ENCODE measurements around the gene BFSP2.

BFSP2 gene

GRCh38 chr3:133418361-133418760 is 18.5 kb downstream of the BFSP2 start:
- no peak for DNase-seq (ENCODE audit: low read depth)

DNA sequence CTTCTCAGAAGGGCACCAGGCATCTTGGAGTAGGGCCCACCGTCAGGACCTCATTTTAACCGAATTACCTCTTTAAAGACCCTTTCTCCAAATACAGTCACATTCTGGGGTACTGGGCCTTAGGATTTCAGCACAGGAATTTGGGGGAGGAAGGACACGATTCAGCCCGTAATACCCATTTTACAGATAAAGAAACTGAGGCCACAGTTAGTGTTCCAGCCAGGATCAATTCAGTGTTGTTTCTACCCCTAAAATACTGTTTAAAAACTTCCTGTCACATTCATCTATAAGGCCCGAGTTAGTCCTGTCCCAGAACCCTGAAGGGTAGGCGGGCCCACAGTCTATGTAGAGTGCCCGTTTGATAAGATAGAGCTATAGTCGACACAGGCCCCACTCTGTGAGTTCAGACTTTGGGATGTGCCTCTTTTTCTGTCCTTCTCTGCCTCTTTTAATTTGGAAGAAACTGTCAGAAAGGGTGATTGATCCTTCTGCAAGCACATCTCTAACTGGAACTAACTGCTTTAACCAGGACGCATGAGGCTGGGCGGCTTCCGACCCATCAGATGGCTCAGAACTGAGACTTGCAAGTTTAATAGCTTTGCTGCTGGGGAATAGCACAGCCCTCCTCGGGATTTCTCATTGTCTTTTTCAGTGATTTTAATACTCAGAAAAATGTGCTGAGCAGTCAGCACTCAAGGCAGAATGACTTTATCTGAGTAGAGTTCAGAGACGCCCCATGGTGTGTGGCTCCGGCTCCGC is 19.5 kb downstream of the BFSP2 start:
- no peak for DNase-seq (ENCODE audit: low read depth)

DNA sequence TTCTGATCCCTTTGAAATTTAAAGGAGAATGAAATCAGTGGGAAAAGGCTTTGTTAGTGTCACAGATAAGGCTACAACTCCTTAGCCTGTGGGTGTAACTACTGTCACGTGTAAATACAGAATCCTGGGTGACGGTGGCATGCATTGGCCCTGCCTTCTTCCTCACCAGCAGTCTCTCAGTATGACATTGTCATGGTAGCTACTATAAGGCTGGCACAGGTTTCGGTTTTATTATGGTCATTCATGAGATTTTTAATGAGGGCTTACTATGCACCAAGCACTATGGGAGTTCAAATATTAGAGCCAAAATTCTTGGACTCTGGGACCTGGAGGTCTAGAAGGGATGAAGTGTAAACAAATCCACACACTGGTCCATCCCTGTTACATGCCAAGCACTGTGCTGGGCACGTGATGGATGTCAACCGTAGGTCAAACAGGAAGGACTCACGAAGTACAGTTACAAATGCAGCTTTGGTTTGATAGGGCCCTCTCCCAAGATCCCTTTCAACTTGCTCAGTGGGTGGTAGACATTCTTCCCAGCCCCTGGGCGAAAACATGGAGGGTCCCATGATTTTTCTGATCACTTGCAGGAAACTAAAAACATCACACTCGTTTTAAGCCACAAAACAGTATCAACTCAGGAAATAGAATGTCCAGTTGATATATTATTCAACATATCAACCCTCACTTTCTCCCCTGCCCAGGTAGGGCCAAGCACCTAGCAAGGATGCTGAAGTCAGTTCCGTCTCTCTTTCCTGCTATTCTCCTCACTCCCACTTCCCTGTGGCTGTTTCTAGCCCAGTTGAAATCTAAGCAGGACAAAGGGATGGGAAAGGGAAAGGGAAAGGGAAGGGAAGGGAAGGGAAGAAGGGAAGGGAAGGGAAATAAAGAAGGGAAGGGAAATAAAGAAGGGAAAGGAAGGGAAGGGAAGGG is 25.3 kb downstream of the BFSP2 start:
- no peak for DNase-seq (ENCODE audit: low read depth)

DNA sequence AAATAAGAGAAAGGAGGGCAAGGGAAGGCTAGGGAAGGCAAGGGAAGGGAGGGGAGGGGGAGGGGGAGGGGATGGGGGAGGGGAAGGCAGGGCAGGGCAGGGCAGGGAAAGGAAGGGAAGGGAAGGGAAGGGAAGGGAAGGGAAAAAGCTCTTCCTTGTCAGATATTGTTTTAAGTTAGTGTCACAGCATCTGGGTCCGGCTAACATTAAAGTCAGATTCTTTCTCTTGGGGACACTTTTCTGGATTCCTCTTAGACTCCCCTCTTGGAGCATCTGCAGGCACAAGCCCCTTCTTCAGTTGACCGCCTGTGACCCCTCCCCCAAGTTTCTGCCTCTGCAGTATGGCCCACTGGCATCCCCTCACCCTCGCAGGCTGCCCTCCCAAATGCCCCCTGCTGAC is 26.0 kb downstream of the BFSP2 start:
- DNase-seq (ENCODE audit: low read depth), result no peak

- DNase-seq (ENCODE audit: low read depth), result no peak
Measured at GRCh38 chr3:133426721-133427120, 26.9 kb downstream of the BFSP2 start.

- no peak for DNase-seq (ENCODE audit: low read depth)
Measured at GRCh38 chr3:133428552-133428951, 28.7 kb downstream of the BFSP2 start.

DNA sequence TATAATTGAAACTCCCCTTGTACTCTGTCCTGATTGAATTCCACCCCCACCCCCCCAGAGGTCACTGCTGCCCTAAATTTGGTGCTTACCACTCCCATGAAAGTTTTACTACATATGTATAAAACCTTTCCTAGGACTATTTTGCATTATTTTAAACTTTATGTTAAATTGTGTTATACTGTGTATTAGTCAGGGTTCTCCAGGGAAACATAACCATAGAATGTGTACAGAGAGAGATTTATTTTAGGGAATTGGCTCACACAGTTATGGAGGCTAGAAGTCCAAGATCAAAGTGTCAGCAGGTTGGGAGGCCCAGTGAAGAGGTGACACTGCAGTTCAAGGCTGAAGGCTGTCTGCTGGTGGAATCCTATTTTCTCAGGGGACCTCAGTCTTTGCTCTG is 29.2 kb downstream of the BFSP2 start:
- DNase-seq (ENCODE audit: low read depth), result no peak

DNA sequence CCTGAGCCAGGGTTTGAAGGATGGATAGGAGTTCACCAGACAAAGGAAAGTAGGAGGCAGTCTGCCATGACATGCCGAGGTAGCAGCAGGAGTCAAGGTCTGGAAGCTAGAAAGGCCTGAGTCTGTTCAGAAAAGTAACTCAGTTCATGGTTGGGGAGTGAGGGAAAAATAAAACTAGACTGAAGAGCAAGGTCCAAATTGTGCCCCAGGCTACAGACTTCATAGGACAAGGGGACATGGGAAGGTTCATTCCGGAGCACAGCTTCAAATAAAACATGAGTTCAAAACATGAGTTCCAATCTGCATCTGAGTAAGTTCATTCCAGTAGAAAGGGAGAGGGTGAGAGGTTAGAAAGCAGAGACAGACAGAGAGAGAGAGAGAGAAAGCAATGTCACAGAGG is 39.7 kb downstream of the BFSP2 start:
- DNase-seq (ENCODE audit: low read depth), result no peak

GRCh38 chr3:133440652-133441051 is 40.8 kb downstream of the BFSP2 start:
- DNase-seq (ENCODE audit: low read depth), result no peak

DNA sequence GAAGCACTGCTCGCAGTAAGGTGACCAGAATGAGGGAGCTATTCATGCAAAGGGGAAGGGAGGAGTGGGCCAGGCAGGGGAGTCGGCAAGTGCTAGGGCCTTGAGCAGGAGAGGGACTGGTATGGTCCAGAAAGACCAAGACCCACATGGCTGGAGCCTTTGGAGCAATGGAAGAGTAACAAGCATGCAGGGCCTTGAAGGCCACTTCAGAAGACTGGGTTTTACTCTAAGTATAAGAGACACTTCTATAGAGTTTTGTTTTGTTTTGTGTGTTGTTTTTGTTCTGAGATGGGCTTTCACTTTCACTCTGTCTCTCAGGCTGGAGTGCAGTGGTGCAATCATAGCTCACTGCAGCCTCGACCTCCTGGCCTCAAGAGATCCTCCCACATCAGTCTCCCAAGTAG is 42.0 kb downstream of the BFSP2 start:
- DNase-seq (ENCODE audit: low read depth), result no peak

- DNase-seq (ENCODE audit: low read depth), result no peak
Measured at GRCh38 chr3:133442518-133442917, 42.7 kb downstream of the BFSP2 start.

- DNase-seq (ENCODE audit: low read depth), result no peak
Measured at GRCh38 chr3:133443649-133444422, 44.0 kb downstream of the BFSP2 start.

- DNase-seq (ENCODE audit: low read depth), result no peak
Measured at GRCh38 chr3:133444423-133444774, 44.5 kb downstream of the BFSP2 start.

DNA sequence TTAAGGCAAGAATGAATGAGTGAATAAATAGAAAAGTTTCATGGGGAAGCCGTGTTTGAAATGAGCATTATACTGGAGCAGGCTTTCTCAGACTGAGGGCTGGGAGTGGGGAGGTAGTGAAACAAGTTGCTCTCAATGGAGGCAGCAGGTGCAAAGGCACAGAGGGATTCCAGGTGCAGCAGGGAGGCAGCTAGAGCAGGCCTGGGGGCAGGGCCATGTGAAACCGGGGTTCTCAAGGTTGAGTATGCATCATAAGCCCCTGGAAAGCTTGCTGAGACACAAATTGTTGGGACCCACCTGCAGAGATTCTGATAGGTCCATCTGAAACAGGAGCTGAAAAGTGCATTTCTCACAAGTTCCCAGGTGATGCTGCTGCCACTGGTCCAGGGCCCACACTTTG is 45.3 kb downstream of the BFSP2 start:
- DNase-seq (ENCODE audit: low read depth), result no peak

DNA sequence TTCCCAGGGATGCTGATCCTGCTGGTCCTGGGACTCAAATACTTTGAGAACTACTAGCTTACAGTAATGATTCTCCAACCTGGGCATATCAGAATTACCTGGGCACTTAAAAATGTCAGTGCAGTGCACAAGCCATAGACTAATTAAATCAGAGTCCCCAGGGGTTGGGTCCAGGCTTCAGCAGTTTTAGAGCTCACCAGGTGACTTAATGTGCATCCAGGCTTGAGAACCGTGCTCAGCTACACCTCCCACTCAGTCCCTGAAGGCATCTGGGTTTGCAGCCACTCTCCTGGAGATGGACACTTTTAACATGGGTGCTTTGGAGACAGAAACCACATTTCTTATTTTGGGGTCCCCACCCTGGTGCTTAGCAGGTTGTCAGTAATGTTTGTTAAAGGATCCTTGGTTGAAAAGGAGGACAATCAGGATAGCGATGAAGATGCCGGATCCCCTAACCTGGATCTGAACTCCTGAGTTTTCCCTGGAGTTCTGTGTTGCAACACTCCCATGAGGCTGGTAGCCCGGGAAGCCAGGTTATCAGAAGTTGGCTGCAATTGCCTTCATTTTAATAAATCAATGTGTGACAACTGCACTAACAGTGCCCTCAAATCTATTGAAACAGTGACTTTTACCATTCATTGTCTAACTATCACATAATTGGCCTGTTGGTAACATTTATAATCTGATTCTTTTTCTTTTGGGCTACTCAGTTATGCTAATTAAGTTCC is 48.1 kb downstream of the BFSP2 start:
- no peak for DNase-seq (ENCODE audit: low read depth)

GRCh38 chr3:133448478-133449122 is 48.7 kb downstream of the BFSP2 start:
- DNase-seq (ENCODE audit: low read depth), result no peak

GRCh38 chr3:133451309-133451708 is 51.5 kb downstream of the BFSP2 start:
- no peak for DNase-seq (ENCODE audit: low read depth)

DNA sequence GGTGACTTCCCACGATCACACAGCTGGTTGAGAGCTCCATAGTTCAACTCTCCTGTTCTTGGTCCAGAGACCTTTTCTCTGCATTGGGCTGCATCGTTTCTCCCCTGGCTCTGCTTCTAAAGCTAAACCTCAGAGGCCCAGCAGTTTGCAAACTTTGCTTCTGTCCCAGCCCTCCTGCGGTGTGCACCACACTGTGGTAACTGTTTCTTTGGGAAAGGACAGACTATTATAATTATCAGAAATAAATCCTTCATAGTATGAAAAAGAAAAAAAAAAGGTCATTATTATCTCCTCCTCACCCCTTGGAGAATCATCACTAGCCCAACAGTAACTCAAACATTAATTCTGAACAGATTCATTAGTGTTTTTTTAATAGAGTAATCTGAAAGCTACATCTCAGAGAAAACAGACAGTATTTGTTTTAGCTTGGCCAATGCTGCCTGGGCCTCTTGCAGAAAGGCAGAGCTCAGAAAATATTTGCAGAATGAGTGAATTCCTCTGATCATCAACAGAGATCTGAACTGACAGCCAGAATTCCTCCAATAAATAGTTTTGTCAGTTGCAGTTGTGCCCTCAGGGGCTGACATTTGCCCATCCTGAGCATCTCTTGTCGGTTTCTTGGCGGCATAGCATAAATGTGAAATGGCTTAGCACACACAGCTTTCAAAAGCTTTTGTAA is 52.9 kb downstream of the BFSP2 start:
- no peak for DNase-seq (ENCODE audit: low read depth)

GRCh38 chr3:133453383-133453782 is 53.5 kb downstream of the BFSP2 start:
- no peak for DNase-seq (ENCODE audit: low read depth)

- DNase-seq (ENCODE audit: low read depth), result no peak
Measured at GRCh38 chr3:133455281-133455680, 55.4 kb downstream of the BFSP2 start.

DNA sequence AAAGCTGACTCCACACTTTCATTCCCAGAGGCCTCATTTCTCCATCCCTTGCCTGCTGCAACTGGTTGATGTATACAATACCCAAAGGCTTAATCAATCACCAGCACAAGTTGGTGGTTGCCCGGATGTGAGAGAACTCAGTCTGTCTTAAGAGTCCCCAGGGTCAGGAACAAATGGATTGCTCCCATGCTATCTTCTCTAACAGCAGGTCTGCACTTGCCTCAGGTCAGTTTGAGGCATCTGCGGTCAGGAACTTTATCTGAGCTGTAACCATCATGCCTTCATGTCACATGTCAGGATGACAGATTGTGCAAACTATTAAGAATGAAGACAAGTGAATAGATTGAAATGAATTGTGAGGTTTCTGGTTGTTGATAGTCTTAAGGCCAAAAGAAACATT is 56.1 kb downstream of the BFSP2 start:
- DNase-seq (ENCODE audit: low read depth), result no peak

Measured in HS-27A (cell line).